ENCODE data around the gene P2RY12.

Gene P2RY12

GRCh38 chr3:151305060-151305774 lies 79.3 kb downstream of the P2RY12 start:
- Histone ChIP-seq H3K79me2 (ENCODE audit: control insufficient read depth, insufficient read depth, low read length) (no peaks in the 10 kb centered on the region), H3K23ac (ENCODE audit: low read length) (no peak overlapping the region), H3K56ac (ENCODE audit: low read length) (peak overlapping the region; percentile 10), H2BK15ac (replicated peaks; ENCODE audit: low read depth) (no peak overlapping the region), H3K4me1 (ENCODE audit: control insufficient read depth, low read depth, low read length) (peaks cover 16% of the 10 kb centered on the region), H3K18ac (ENCODE audit: low read length) (no peak overlapping the region), H2BK120ac (ENCODE audit: low read depth, low read length) (no peak overlapping the region), H2AK5ac (ENCODE audit: low read length) (no peak overlapping the region), H4K8ac (ENCODE audit: low read depth, low read length) (no peak overlapping the region), H3K4me3 (ENCODE audit: low read length) (no peak overlapping the region), H4K5ac (ENCODE audit: low read length) (no peak overlapping the region), H3K4ac (ENCODE audit: low read depth, low read length) (peak overlapping the region; percentile 36), H3K79me1 (ENCODE audit: low read length) (no peaks in the 10 kb centered on the region), H3K36me3 (ENCODE audit: control insufficient read depth, insufficient read depth, low read length) (no peaks in the 10 kb centered on the region), H3K27me3 (ENCODE audit: insufficient read depth, low read length, poor library complexity) (no peaks in the 10 kb centered on the region), H3K9ac (ENCODE audit: low read length) (no peak overlapping the region), H2BK5ac (ENCODE audit: low read length) (no peak overlapping the region), H3K4me2 (ENCODE audit: low read length) (no peak overlapping the region), H3K27ac (ENCODE audit: low read depth, low read length) (no peak overlapping the region)
- no CpG with 5 or more reads among the region's 7 CpGs for WGBS (ENCODE audit: extremely low coverage, insufficient coverage, low lambda C conversion rate)
- DNase-seq, result peak; percentile 99

GRCh38 chr3:151303751-151304150 lies 80.8 kb downstream of the P2RY12 start:
- no peak overlapping the region for H3K4me2 ChIP-seq (ENCODE audit: low read length)
- H3K36me3 ChIP-seq (ENCODE audit: control insufficient read depth, insufficient read depth, low read length), result no peaks in the 10 kb centered on the region
- H2BK5ac ChIP-seq (ENCODE audit: low read length), result no peak overlapping the region
- no CpG with 5 or more reads among the region's 2 CpGs for WGBS (ENCODE audit: extremely low coverage, insufficient coverage, low lambda C conversion rate)
- no peak overlapping the region for H3K4me3 ChIP-seq (ENCODE audit: low read length)
- no peak overlapping the region for H3K56ac ChIP-seq (ENCODE audit: low read length)
- no peak overlapping the region for H2BK120ac ChIP-seq (ENCODE audit: low read depth, low read length)
- peaks cover 16% of the 10 kb centered on the region for H3K4me1 ChIP-seq (ENCODE audit: control insufficient read depth, low read depth, low read length)
- H3K18ac ChIP-seq (ENCODE audit: low read length), result no peak overlapping the region
- no peak overlapping the region for H2BK15ac ChIP-seq (replicated peaks; ENCODE audit: low read depth)
- no peaks in the 10 kb centered on the region for H3K27me3 ChIP-seq (ENCODE audit: insufficient read depth, low read length, poor library complexity)
- H3K79me1 ChIP-seq (ENCODE audit: low read length), result no peaks in the 10 kb centered on the region
- H4K5ac ChIP-seq (ENCODE audit: low read length), result no peak overlapping the region
- H4K8ac ChIP-seq (ENCODE audit: low read depth, low read length), result no peak overlapping the region
- DNase-seq, result no peak
- H3K27ac ChIP-seq (ENCODE audit: low read depth, low read length), result no peak overlapping the region
- H2AK5ac ChIP-seq (ENCODE audit: low read length), result no peak overlapping the region
- H3K23ac ChIP-seq (ENCODE audit: low read length), result no peak overlapping the region
- H3K79me2 ChIP-seq (ENCODE audit: control insufficient read depth, insufficient read depth, low read length), result no peaks in the 10 kb centered on the region
- H3K9ac ChIP-seq (ENCODE audit: low read length), result no peak overlapping the region
- H3K4ac ChIP-seq (ENCODE audit: low read depth, low read length), result no peak overlapping the region

DNA sequence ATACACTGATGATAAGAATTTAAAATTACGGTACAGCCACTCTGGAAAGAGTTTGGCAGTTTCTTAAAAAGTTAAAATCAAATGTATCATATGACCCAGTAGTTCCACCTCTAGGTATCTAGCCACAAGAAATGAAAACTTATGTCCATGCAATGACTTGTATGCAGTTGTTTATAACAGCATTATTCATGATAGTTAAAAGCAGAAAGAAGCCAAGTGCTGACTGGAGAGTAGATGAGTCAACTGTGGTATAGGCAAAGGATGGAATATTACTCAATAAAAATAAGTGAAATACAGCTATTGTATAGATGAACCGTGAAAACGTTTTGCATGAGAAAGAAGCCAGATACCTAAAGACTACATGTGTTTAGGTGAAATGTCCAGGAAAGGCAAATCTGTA lies 82.8 kb downstream of the P2RY12 start:
- Histone ChIP-seq H3K27ac (ENCODE audit: low read depth, low read length) (no peak overlapping the region), H2AK5ac (ENCODE audit: low read length) (no peak overlapping the region), H3K23ac (ENCODE audit: low read length) (no peak overlapping the region), H3K4me2 (ENCODE audit: low read length) (no peak overlapping the region), H2BK15ac (replicated peaks; ENCODE audit: low read depth) (no peak overlapping the region), H3K9ac (ENCODE audit: low read length) (no peak overlapping the region), H3K56ac (ENCODE audit: low read length) (no peak overlapping the region), H3K79me2 (ENCODE audit: control insufficient read depth, insufficient read depth, low read length) (no peaks in the 10 kb centered on the region), H3K4me1 (ENCODE audit: control insufficient read depth, low read depth, low read length) (peaks cover 16% of the 10 kb centered on the region), H3K4me3 (ENCODE audit: low read length) (no peak overlapping the region), H2BK5ac (ENCODE audit: low read length) (no peak overlapping the region), H3K79me1 (ENCODE audit: low read length) (no peaks in the 10 kb centered on the region), H4K8ac (ENCODE audit: low read depth, low read length) (no peak overlapping the region), H3K4ac (ENCODE audit: low read depth, low read length) (no peak overlapping the region), H2BK120ac (ENCODE audit: low read depth, low read length) (no peak overlapping the region), H3K36me3 (ENCODE audit: control insufficient read depth, insufficient read depth, low read length) (no peaks in the 10 kb centered on the region), H3K27me3 (ENCODE audit: insufficient read depth, low read length, poor library complexity) (no peaks in the 10 kb centered on the region), H4K5ac (ENCODE audit: low read length) (no peak overlapping the region), H3K18ac (ENCODE audit: low read length) (no peak overlapping the region)
- WGBS (ENCODE audit: extremely low coverage, insufficient coverage, low lambda C conversion rate), result no CpG with 5 or more reads among the region's 3 CpGs
- DNase-seq, result no peak

DNA sequence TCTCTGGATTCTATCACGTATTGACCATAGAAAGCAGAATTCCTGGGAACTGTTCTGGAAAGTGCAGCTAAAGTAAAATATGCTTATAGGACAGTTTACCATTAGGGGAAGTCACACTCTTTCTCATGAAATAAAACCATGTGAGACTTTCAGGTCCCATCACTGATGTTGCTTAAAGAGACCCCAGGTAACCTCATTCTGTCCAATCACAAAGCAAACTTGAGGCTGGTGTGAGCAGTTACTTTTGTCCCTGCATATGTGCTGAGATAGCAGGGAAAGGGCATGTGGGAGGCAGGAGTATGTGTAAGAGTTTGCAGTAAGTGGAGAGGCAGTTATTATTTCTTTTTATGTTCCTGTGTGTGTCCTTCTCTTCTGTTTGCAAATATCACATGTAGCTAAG lies 84.0 kb downstream of the P2RY12 start:
- Histone ChIP-seq H3K36me3 (ENCODE audit: control insufficient read depth, insufficient read depth, low read length) (no peaks in the 10 kb centered on the region), H3K4me2 (ENCODE audit: low read length) (no peak overlapping the region), H3K9ac (ENCODE audit: low read length) (no peak overlapping the region), H3K4me1 (ENCODE audit: control insufficient read depth, low read depth, low read length) (peaks cover 5% of the 10 kb centered on the region), H2BK5ac (ENCODE audit: low read length) (no peak overlapping the region), H3K23ac (ENCODE audit: low read length) (no peak overlapping the region), H2BK15ac (replicated peaks; ENCODE audit: low read depth) (no peak overlapping the region), H3K27me3 (ENCODE audit: insufficient read depth, low read length, poor library complexity) (no peaks in the 10 kb centered on the region), H3K4me3 (ENCODE audit: low read length) (no peak overlapping the region), H4K8ac (ENCODE audit: low read depth, low read length) (no peak overlapping the region), H3K79me2 (ENCODE audit: control insufficient read depth, insufficient read depth, low read length) (no peaks in the 10 kb centered on the region), H4K5ac (ENCODE audit: low read length) (no peak overlapping the region), H3K27ac (ENCODE audit: low read depth, low read length) (no peak overlapping the region), H3K4ac (ENCODE audit: low read depth, low read length) (no peak overlapping the region), H2BK120ac (ENCODE audit: low read depth, low read length) (no peak overlapping the region), H2AK5ac (ENCODE audit: low read length) (no peak overlapping the region), H3K79me1 (ENCODE audit: low read length) (no peaks in the 10 kb centered on the region), H3K18ac (ENCODE audit: low read length) (no peak overlapping the region), H3K56ac (ENCODE audit: low read length) (no peak overlapping the region)
- no CpG with 5 or more reads among the region's 1 CpG for WGBS (ENCODE audit: extremely low coverage, insufficient coverage, low lambda C conversion rate)
- no peak for DNase-seq

DNA sequence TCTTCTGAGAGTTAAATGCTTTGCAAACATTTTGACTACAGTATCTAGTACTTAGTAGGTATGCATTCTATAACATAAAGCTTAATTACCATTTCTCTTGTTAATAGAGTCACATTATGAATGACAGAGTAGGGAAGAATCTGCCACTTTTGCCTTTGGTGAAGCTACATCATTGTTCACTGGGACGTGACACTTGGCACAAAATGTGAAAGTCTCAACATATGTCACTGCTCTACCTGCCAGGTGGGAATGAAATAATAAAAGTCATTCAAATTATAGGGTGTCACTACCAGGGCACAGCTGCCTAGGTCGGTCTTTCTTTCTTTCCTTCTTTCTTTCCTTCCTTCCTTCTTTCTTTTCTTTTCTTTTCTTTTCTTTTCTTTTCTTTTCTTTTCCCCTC lies 85.5 kb downstream of the P2RY12 start:
- Histone ChIP-seq H4K5ac (ENCODE audit: low read length) (no peak overlapping the region), H3K79me2 (ENCODE audit: control insufficient read depth, insufficient read depth, low read length) (no peaks in the 10 kb centered on the region), H3K27ac (ENCODE audit: low read depth, low read length) (no peak overlapping the region), H3K4ac (ENCODE audit: low read depth, low read length) (no peak overlapping the region), H3K79me1 (ENCODE audit: low read length) (no peaks in the 10 kb centered on the region), H3K4me3 (ENCODE audit: low read length) (no peak overlapping the region), H3K23ac (ENCODE audit: low read length) (no peak overlapping the region), H2BK120ac (ENCODE audit: low read depth, low read length) (no peak overlapping the region), H3K9ac (ENCODE audit: low read length) (no peak overlapping the region), H2AK5ac (ENCODE audit: low read length) (no peak overlapping the region), H3K4me2 (ENCODE audit: low read length) (no peak overlapping the region), H3K18ac (ENCODE audit: low read length) (no peak overlapping the region), H4K8ac (ENCODE audit: low read depth, low read length) (no peak overlapping the region), H3K36me3 (ENCODE audit: control insufficient read depth, insufficient read depth, low read length) (no peaks in the 10 kb centered on the region), H3K4me1 (ENCODE audit: control insufficient read depth, low read depth, low read length) (no peaks in the 10 kb centered on the region), H2BK15ac (replicated peaks; ENCODE audit: low read depth) (no peak overlapping the region), H3K56ac (ENCODE audit: low read length) (no peak overlapping the region), H2BK5ac (ENCODE audit: low read length) (no peak overlapping the region), H3K27me3 (ENCODE audit: insufficient read depth, low read length, poor library complexity) (no peaks in the 10 kb centered on the region)
- no peak for DNase-seq
- no CpG with 5 or more reads among the region's 2 CpGs for WGBS (ENCODE audit: extremely low coverage, insufficient coverage, low lambda C conversion rate)

DNA sequence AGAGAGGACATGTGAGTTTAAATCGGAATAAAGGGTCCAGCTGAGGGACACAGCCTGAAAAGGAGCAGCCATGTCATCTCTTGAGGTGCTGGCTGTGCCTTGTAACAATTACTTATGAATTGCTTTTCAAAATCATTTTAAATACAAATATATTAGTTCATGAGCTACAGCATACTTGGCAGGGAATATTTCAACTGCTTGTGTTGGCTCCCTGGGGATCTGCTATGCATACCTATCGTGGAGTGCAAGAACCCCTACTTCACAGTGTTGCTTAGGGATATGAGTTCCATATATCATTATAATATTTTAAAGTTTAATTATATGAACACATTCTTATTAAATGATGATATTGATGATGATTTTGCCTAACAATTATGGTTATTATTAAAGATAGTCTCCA lies 87.1 kb downstream of the P2RY12 start:
- Histone ChIP-seq H3K4ac (ENCODE audit: low read depth, low read length) (no peak overlapping the region), H3K56ac (ENCODE audit: low read length) (no peak overlapping the region), H3K4me1 (ENCODE audit: control insufficient read depth, low read depth, low read length) (no peaks in the 10 kb centered on the region), H2AK5ac (ENCODE audit: low read length) (no peak overlapping the region), H3K27ac (ENCODE audit: low read depth, low read length) (no peak overlapping the region), H3K18ac (ENCODE audit: low read length) (no peak overlapping the region), H3K23ac (ENCODE audit: low read length) (no peak overlapping the region), H3K79me1 (ENCODE audit: low read length) (no peaks in the 10 kb centered on the region), H2BK120ac (ENCODE audit: low read depth, low read length) (no peak overlapping the region), H2BK15ac (replicated peaks; ENCODE audit: low read depth) (no peak overlapping the region), H3K27me3 (ENCODE audit: insufficient read depth, low read length, poor library complexity) (no peaks in the 10 kb centered on the region), H3K36me3 (ENCODE audit: control insufficient read depth, insufficient read depth, low read length) (no peaks in the 10 kb centered on the region), H4K8ac (ENCODE audit: low read depth, low read length) (no peak overlapping the region), H3K4me3 (ENCODE audit: low read length) (no peak overlapping the region), H3K79me2 (ENCODE audit: control insufficient read depth, insufficient read depth, low read length) (no peaks in the 10 kb centered on the region), H4K5ac (ENCODE audit: low read length) (no peak overlapping the region), H3K9ac (ENCODE audit: low read length) (no peak overlapping the region), H3K4me2 (ENCODE audit: low read length) (no peak overlapping the region), H2BK5ac (ENCODE audit: low read length) (no peak overlapping the region)
- WGBS (ENCODE audit: extremely low coverage, insufficient coverage, low lambda C conversion rate), result no CpG with 5 or more reads among the region's 2 CpGs
- no peak for DNase-seq

Data from mesendoderm (in vitro differentiated cells).